ENCODE data around the gene EPB41L4A. TPM values are rescaled to one million over a fixed set of nuclear protein-coding genes. Genes with fewer than 3 reads are reported as not detected.

Gene EPB41L4A
- total and polyA plus RNA-seq, 2 donors (not counting 3 experiments of a cell fraction or from before 2014, with no cell fraction given): 6.0 to 17.9 TPM

- no peaks in the 10 kb centered on the region for H3K9me3 ChIP-seq (replicated peaks; ENCODE audit: control insufficient read depth, insufficient read depth, low read length)
- TF ChIP-seq EZH2 (IDR thresholded peaks at IDR 0.05; ENCODE audit: borderline replicate concordance, low read depth, low read length, severe bottlenecking) (no peak), POLR2A (IDR thresholded peaks at IDR 0.05; ENCODE audit: low read depth, low read length) (no peak), POLR2AphosphoS5 (IDR thresholded peaks at IDR 0.05; ENCODE audit: insufficient read depth, low read depth, low read length) (no peak), JUN (IDR thresholded peaks at IDR 0.05; ENCODE audit: borderline replicate concordance, insufficient read depth, insufficient read length, low read depth) (no peak), GATA2 (IDR thresholded peaks at IDR 0.05; ENCODE audit: insufficient read depth, insufficient read length, low read depth, low read length) (no peak), CTCF (IDR thresholded peaks at IDR 0.05; ENCODE audit: extremely low read depth in 1 of 2, insufficient read depth in 1 of 2, low read depth in 1 of 2, low read length in 2 of 2) (no peak), MYC (IDR thresholded peaks at IDR 0.05; ENCODE audit: low read depth, low read length) (no peak), FOS (IDR thresholded peaks at IDR 0.05; ENCODE audit: borderline replicate concordance, insufficient read depth, low read length) (no peak), MAX (IDR thresholded peaks at IDR 0.05; ENCODE audit: insufficient read depth, insufficient read length) (no peak)
- CTCF ChIA-PET: no interaction called here
- H3K4me2 ChIP-seq (ENCODE audit: insufficient read depth, low read length): no peak overlapping the region
- H3K27me3 ChIP-seq (ENCODE audit: control insufficient read depth in 2 of 2, insufficient read depth in 2 of 2, low read length in 2 of 2): no peaks in the 10 kb centered on the region
- H4K20me1 ChIP-seq (replicated peaks; ENCODE audit: control insufficient read depth, extremely low read depth, insufficient read depth, low read length): no peaks in the 10 kb centered on the region
- H2AFZ ChIP-seq (ENCODE audit: low read depth, low read length): no peak overlapping the region
- no peak overlapping the region for H3K9ac ChIP-seq (replicated peaks; ENCODE audit: extremely low read depth, insufficient read depth, low read length)
- H3K36me3 ChIP-seq (ENCODE audit: control insufficient read depth in 2 of 2, extremely low read depth in 1 of 2, insufficient read depth in 2 of 2, low read length in 2 of 2): no peaks in the 10 kb centered on the region
- H3K9me1 ChIP-seq (replicated peaks; ENCODE audit: control insufficient read depth, extremely low read depth, insufficient read depth, low read length): no peaks in the 10 kb centered on the region
- no TSS peak for BruUV-seq (replicated peaks)
- no peaks in the 10 kb centered on the region for H3K4me1 ChIP-seq (ENCODE audit: control insufficient read depth, extremely low read depth, insufficient read depth, low read length)
- DNase-seq (ENCODE audit: low read depth, low spot score): no peak
- H3K4me3 ChIP-seq (replicated peaks in 1 of 3; ENCODE audit: insufficient read depth in 1 of 3, low read depth in 1 of 3, low read length in 3 of 3): no peak overlapping the region
- intact Hi-C loops (cut with micrococcal nuclease) (no loop called here), dilution Hi-C loops (cut with MboI; ENCODE audit: extremely low pct_ligation_motif_present, low sequenced_read_pairs) (no loop called here)
- FAIRE-seq: no peak
- no peak overlapping the region for H3K27ac ChIP-seq (ENCODE audit: insufficient read depth, low read depth, low read length)
- POLR2A ChIA-PET: no interaction called here
- H3K79me2 ChIP-seq (ENCODE audit: control insufficient read depth, insufficient read depth, low read length): no peaks in the 10 kb centered on the region
Observed at GRCh38 chr5:112303685-112304084, 115.4 kb downstream of the EPB41L4A start.
